Endothelial cell of umbilical vein (primary cell): ENCODE measurements around the gene SDR9C7. TPM values are rescaled to one million over a fixed set of nuclear protein-coding genes. Genes with fewer than 3 reads are reported as not detected.

ENCODE experiments used
- BruUV-seq: library from RNA; stranded (reverse); fragments of 400-500 nt; replicated peaks from 2 replicates; lab custom pipeline; 2021; lab: Mats Ljungman, UMichigan
- CTCF ChIA-PET: fragments of 300-600, 350-600 bp; sonication (Branson Sonifier 250); formaldehyde crosslinking; loops from one replicate; lab custom pipeline; 2021; ENCODE audit warnings: antibody characterized with exemption, inconsistent platforms; lab: Charles Lee
- POLR2A ChIA-PET: fragments of 300-600, 350-600 bp; sonication (Branson Sonifier 250); formaldehyde crosslinking; loops from one replicate; lab custom pipeline; 2021; ENCODE audit warnings: antibody characterized with exemption, inconsistent platforms; lab: Charles Lee
- DNase-seq: peaks from one replicate; pipeline ENCODE4 v3.0.0-alpha.2; 2011; ENCODE audit warnings: low read depth, low spot score
- FAIRE-seq: peaks from 2 replicates; lab custom pipeline; 2011; peaks lifted over from hg19 to GRCh38; lab: Jason Lieb, UNC
- H2AFZ ChIP-seq: 2 replicates; pipeline ENCODE4 v1.6.0; 2012; ENCODE audit warnings: low read depth, low read length, control low read depth, inconsistent platforms
- H3K27ac ChIP-seq: 2 replicates; pipeline ENCODE4 v1.5.1; 2011; ENCODE audit warnings: low read depth, mild to moderate bottlenecking, control low read depth, low read length, moderate library complexity; ENCODE audit not compliant: insufficient read depth
- H3K27me3 ChIP-seq, 2 experiments: 2 replicates each; pipeline versions ENCODE4 v1.6.0 to v1.6.1; 2011; ENCODE audit warnings: low read length in 2 of 2, mixed read lengths in 1 of 2; ENCODE audit not compliant: control insufficient read depth in 2 of 2, insufficient read depth in 2 of 2
- H3K36me3 ChIP-seq, 2 experiments: 2 replicates in 1 of 2; 3 replicates in 1 of 2; pipeline ENCODE4 v1.5.1; 2011; ENCODE audit warnings: low read length in 2 of 2, mild to moderate bottlenecking in 1 of 2, moderate library complexity in 1 of 2; ENCODE audit not compliant: control insufficient read depth in 2 of 2, insufficient read depth in 2 of 2; ENCODE audit errors: extremely low read depth in 1 of 2
- H3K4me1 ChIP-seq: 3 replicates; pipeline ENCODE4 v1.5.1; 2011; ENCODE audit warnings: mild to moderate bottlenecking, low read length; ENCODE audit not compliant: control insufficient read depth, insufficient read depth; ENCODE audit errors: extremely low read depth
- H3K4me2 ChIP-seq: 2 replicates; pipeline ENCODE4 v1.6.1; 2011; ENCODE audit warnings: low read length, control low read depth, mixed read lengths; ENCODE audit not compliant: insufficient read depth
- H3K4me3 ChIP-seq, 3 experiments: fragments of 200-600 bp in 1 of 3; sonication (generic), shearing (Covaris generic) in 1 of 3; replicated peaks in 1 of 3; 2 replicates each; pipeline ENCODE4 v1.5.1; 2011 to 2016; ENCODE audit warnings: control low read depth in 3 of 3, low read length in 3 of 3, mild to moderate bottlenecking in 2 of 3, inconsistent platforms in 1 of 3, low read depth in 1 of 3, moderate library complexity in 1 of 3; ENCODE audit not compliant: insufficient read depth in 1 of 3
- H3K79me2 ChIP-seq: 2 replicates; pipeline ENCODE4 v1.6.0; 2012; ENCODE audit warnings: low read length, inconsistent platforms; ENCODE audit not compliant: control insufficient read depth, insufficient read depth
- H3K9ac ChIP-seq: replicated peaks from 2 replicates; pipeline ENCODE3; 2011; ENCODE audit warnings: low read length, control low read depth; ENCODE audit not compliant: insufficient read depth; ENCODE audit errors: extremely low read depth
- H3K9me1 ChIP-seq: replicated peaks from 3 replicates; pipeline ENCODE4 v1.6.0; 2011; ENCODE audit warnings: mild to moderate bottlenecking, low read length; ENCODE audit not compliant: control insufficient read depth, insufficient read depth; ENCODE audit errors: extremely low read depth
- H3K9me3 ChIP-seq: replicated peaks from 2 replicates; pipeline ENCODE4 v1.5.1; 2012; ENCODE audit warnings: low read length, inconsistent platforms; ENCODE audit not compliant: control insufficient read depth, insufficient read depth
- H4K20me1 ChIP-seq: replicated peaks from 2 replicates; pipeline ENCODE3; 2011; ENCODE audit warnings: mild to moderate bottlenecking, low read length; ENCODE audit not compliant: control insufficient read depth, insufficient read depth; ENCODE audit errors: extremely low read depth
- CTCF ChIP-seq, 2 donors: IDR thresholded peaks; 1 replicate in 1 of 2; 2 replicates in 1 of 2; pipeline ENCODE4 v1.5.1; 2011; ENCODE audit warnings: low read length in 2 of 2, mild to moderate bottlenecking in 2 of 2, moderate library complexity in 2 of 2, control low read depth in 1 of 2, inconsistent platforms in 1 of 2, low read depth in 1 of 2; ENCODE audit not compliant: insufficient read depth in 1 of 2; ENCODE audit errors: extremely low read depth in 1 of 2
- EZH2 ChIP-seq: IDR thresholded peaks from 2 replicates; pipeline ENCODE4 v1.6.1; 2012; ENCODE audit warnings: borderline replicate concordance, low read depth, mild to moderate bottlenecking, moderate library complexity, low read length, inconsistent platforms; ENCODE audit not compliant: severe bottlenecking
- FOS ChIP-seq: IDR thresholded peaks from 2 replicates; pipeline ENCODE4 v1.6.1; 2011; ENCODE audit warnings: mild to moderate bottlenecking, low read length, moderate library complexity, borderline replicate concordance; ENCODE audit not compliant: insufficient read depth
- GATA2 ChIP-seq: IDR thresholded peaks from 2 replicates; pipeline ENCODE4 v1.7.0; 2011; ENCODE audit warnings: low read depth, mild to moderate bottlenecking, moderate library complexity, mixed read lengths, low read length; ENCODE audit not compliant: insufficient read length, insufficient read depth
- JUN ChIP-seq: IDR thresholded peaks from 2 replicates; pipeline ENCODE4 v1.6.1; 2011; ENCODE audit warnings: borderline replicate concordance, low read depth; ENCODE audit not compliant: insufficient read length, insufficient read depth
- MYC ChIP-seq: IDR thresholded peaks from one replicate; pipeline ENCODE4 v1.6.1; 2011; ENCODE audit warnings: mild to moderate bottlenecking, low read depth, low read length
- POLR2A ChIP-seq: IDR thresholded peaks from 2 replicates; pipeline ENCODE4 v1.6.1; 2012; ENCODE audit warnings: low read depth, mild to moderate bottlenecking, control low read depth, low read length
- POLR2AphosphoS5 ChIP-seq: IDR thresholded peaks from 2 replicates; pipeline ENCODE4 v1.6.1; 2012; ENCODE audit warnings: low read depth, mild to moderate bottlenecking, control low read depth, low read length, moderate library complexity; ENCODE audit not compliant: insufficient read depth
- dilution Hi-C: fragments of 300-500 bp; cut with MboI; formaldehyde crosslinking; loops from one replicate; pipeline ENCODE4 v1.15.0; 2019; ENCODE audit warnings: low sequenced_read_pairs; ENCODE audit not compliant: extremely low pct_ligation_motif_present
- intact Hi-C: fragments of 100-400 bp; cut with micrococcal nuclease; formaldehyde crosslinking; loops from one replicate; pipeline ENCODE4 v1.10.0; 2022
- polyA plus RNA-seq, 4 experiments: library from polyadenylated mRNA; depleted of rRNA in 3 of 4; stranded (reverse) in 3 of 4; unstranded in 1 of 4; fragments of >200 nt; gene quantifications; 2 replicates each; pipeline versions ENCODE4 v1.2.1 to v1.2.3, GENCODE V29; 2011 to 2012; ENCODE audit warnings: missing spikeins in 1 of 4
- total RNA-seq: library from RNA; stranded (reverse); gene quantifications from 2 replicates; pipeline ENCODE4 v1.2.3, GENCODE V29; 2021
- TF ChIP-seq, protein P1 (sequence below): IDR thresholded peaks from 2 replicates; pipeline ENCODE4 v1.6.1; 2011; ENCODE audit not compliant: insufficient read depth, insufficient read length

SDR9C7 gene
- total and polyA plus RNA-seq, 2 donors (not counting 3 experiments of a cell fraction or from before 2014, with no cell fraction given) = not detected

- Histone ChIP-seq H3K9me1 (no peaks in the 10 kb centered on the region), H3K4me2 (no peak overlapping the region), H3K4me1 (no peaks in the 10 kb centered on the region), H3K9ac (no peak overlapping the region), H3K4me3 (no peak overlapping the region), H2AFZ (no peak overlapping the region), H3K27ac (no peak overlapping the region), H3K36me3 (no peaks in the 10 kb centered on the region), H3K79me2 (no peaks in the 10 kb centered on the region), H3K27me3 (peaks cover 0 to 4% of the 10 kb centered on the region in 2 experiments), H4K20me1 (no peaks in the 10 kb centered on the region), H3K9me3 (no peaks in the 10 kb centered on the region)
- BruUV-seq = no TSS peak
- POLR2A ChIA-PET = no interaction called here
- DNase-seq = no peak
- no peak for FAIRE-seq
- CTCF ChIA-PET = no interaction called here
- TF ChIP-seq MYC (no peak), POLR2AphosphoS5 (no peak), EZH2 (no peak), FOS (no peak), POLR2A (no peak), CTCF (IDR thresholded peaks at IDR 0.05; ENCODE audit: extremely low read depth in 1 of 2, insufficient read depth in 1 of 2, low read depth in 1 of 2, low read length in 2 of 2) (no peak), GATA2 (no peak), JUN (no peak)
- TF ChIP-seq, protein P1, sequence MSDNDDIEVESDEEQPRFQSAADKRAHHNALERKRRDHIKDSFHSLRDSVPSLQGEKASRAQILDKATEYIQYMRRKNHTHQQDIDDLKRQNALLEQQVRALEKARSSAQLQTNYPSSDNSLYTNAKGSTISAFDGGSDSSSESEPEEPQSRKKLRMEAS = no peak
- dilution Hi-C loops (no loop called here), intact Hi-C loops (no loop called here)
Measured at GRCh38 chr12:56935157-56935556, 949 bp upstream of the SDR9C7 start.
